Subcutaneous adipose tissue (tissue), 4 donors: ENCODE results near the gene TRIP11. TPM values are rescaled to one million over a fixed set of nuclear protein-coding genes. Genes with fewer than 3 reads are reported as not detected.

Experiments
- CTCF ChIP-seq: fragments of 450-650 bp; IDR thresholded peaks from one replicate; pipeline ENCODE4 v1.5.1; 2016; ENCODE audit warnings: low read depth, mild to moderate bottlenecking, control low read depth, antibody characterized with exemption, moderate library complexity
- total RNA-seq, 4 donors: library from RNA; depleted of rRNA; stranded (reverse); fragments of >200 nt; gene quantifications; one replicate each; pipeline ENCODE4 v1.1.0, GENCODE V29; 2016

TRIP11 gene
- total RNA-seq, 4 donors from 2014 or later, result 34.7 to 65.9 (median 51.1) TPM

- TF ChIP-seq CTCF, result no peak
These were observed 93.0 kb downstream of the TRIP11 start for GRCh38 chr14:91946622-91947474.

GRCh38 chr14:91945751-91946621 is 93.9 kb downstream of the TRIP11 start:
- TF ChIP-seq CTCF, result no peak

- TF ChIP-seq CTCF, result no peak
These were observed 96.9 kb downstream of the TRIP11 start for GRCh38 chr14:91942946-91943345.

GRCh38 chr14:91942128-91942527 is 97.7 kb downstream of the TRIP11 start:
- TF ChIP-seq CTCF, result no peak

- no peak for TF ChIP-seq CTCF
These were observed 99.7 kb downstream of the TRIP11 start for GRCh38 chr14:91940209-91940608.

- no peak for TF ChIP-seq CTCF
These were observed 104.3 kb downstream of the TRIP11 start for GRCh38 chr14:91935586-91935985.

GRCh38 chr14:91934554-91935285 is 105.1 kb downstream of the TRIP11 start:
- no peak for TF ChIP-seq CTCF
